Measurements from ENCODE around the gene SLC36A1. TPM values are rescaled to one million over a fixed set of nuclear protein-coding genes. Genes with fewer than 3 reads are reported as not detected.

SLC36A1 gene
- total RNA-seq, 4 donors from 2014 or later = 7.3 to 9.1 (median 8.3) TPM

GRCh38 chr5:151467576-151467975 lies 20.2 kb downstream of the SLC36A1 start:
- no peak for TF ChIP-seq POLR2A (IDR thresholded peaks at IDR 0.05)
- no peaks in the 10 kb centered on the region for H3K27me3 ChIP-seq
- intact Hi-C loops (cut with DNase I) = no loop called here
- no peaks in the 10 kb centered on the region for H3K4me1 ChIP-seq
- H3K27ac ChIP-seq = no peak overlapping the region
- no peak overlapping the region for H3K4me3 ChIP-seq
- peaks cover 0 to 88% (median 6%) of the 10 kb centered on the region in 3 donors for H3K36me3 ChIP-seq
- DNase-seq = no peak
- H3K9me3 ChIP-seq = no peaks in the 10 kb centered on the region
- 89 to 92% methylated on average over 8 of the region's 8 CpGs for WGBS, 2 donors

- Histone ChIP-seq H3K27ac (no peak overlapping the region), H3K27me3 (no peaks in the 10 kb centered on the region), H3K4me3 (no peak overlapping the region), H3K36me3 (peaks cover 0 to 95% (median 6%) of the 10 kb centered on the region in 3 donors), H3K9me3 (no peaks in the 10 kb centered on the region), H3K4me1 (no peaks in the 10 kb centered on the region)
- no peak for DNase-seq
- intact Hi-C loops (cut with DNase I) = no loop called here
- TF ChIP-seq, protein P1, sequence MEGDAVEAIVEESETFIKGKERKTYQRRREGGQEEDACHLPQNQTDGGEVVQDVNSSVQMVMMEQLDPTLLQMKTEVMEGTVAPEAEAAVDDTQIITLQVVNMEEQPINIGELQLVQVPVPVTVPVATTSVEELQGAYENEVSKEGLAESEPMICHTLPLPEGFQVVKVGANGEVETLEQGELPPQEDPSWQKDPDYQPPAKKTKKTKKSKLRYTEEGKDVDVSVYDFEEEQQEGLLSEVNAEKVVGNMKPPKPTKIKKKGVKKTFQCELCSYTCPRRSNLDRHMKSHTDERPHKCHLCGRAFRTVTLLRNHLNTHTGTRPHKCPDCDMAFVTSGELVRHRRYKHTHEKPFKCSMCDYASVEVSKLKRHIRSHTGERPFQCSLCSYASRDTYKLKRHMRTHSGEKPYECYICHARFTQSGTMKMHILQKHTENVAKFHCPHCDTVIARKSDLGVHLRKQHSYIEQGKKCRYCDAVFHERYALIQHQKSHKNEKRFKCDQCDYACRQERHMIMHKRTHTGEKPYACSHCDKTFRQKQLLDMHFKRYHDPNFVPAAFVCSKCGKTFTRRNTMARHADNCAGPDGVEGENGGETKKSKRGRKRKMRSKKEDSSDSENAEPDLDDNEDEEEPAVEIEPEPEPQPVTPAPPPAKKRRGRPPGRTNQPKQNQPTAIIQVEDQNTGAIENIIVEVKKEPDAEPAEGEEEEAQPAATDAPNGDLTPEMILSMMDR (IDR thresholded peaks at IDR 0.05) = no peak
- no peak for TF ChIP-seq POLR2A (IDR thresholded peaks at IDR 0.05)
Observed at GRCh38 chr5:151469386-151469785, 22.0 kb downstream of the SLC36A1 start.

- no peak for DNase-seq
- 88 to 93% methylated on average over 3 of the region's 3 CpGs for WGBS, 2 donors
- Histone ChIP-seq H3K27ac (no peak overlapping the region), H3K36me3 (peaks cover 0 to 95% (median 6%) of the 10 kb centered on the region in 3 donors), H3K27me3 (no peaks in the 10 kb centered on the region), H3K4me1 (no peaks in the 10 kb centered on the region), H3K4me3 (no peak overlapping the region), H3K9me3 (no peaks in the 10 kb centered on the region)
- intact Hi-C loops (cut with DNase I) = no loop called here
- TF ChIP-seq, protein P1 (IDR thresholded peaks at IDR 0.05) = no peak
- no peak for TF ChIP-seq POLR2A (IDR thresholded peaks at IDR 0.05)
Observed at GRCh38 chr5:151469992-151470391, 22.6 kb downstream of the SLC36A1 start.

DNA sequence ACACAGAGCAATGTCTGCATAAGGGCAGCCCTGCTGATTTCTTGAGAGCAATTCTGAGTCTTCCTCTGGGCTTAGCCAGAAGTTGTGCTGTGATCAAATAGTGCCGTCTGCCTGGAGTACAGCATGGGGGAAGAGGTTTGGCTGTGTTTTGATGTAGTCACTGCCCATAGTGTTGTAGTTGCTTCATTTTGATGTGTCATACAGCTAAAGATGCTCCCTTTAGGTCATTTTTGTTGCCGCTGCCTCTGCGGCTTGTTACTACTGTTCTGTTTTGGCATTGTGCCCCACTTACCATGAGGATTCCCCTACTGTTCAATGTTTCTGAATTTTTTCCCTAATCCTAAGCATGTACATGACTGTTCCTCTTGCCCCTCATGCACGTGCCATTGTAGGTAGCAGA lies 23.0 kb downstream of the SLC36A1 start:
- no peaks in the 10 kb centered on the region for H3K9me3 ChIP-seq
- intact Hi-C loops (cut with DNase I) = no loop called here
- H3K4me3 ChIP-seq = no peak overlapping the region
- no peaks in the 10 kb centered on the region for H3K27me3 ChIP-seq
- H3K27ac ChIP-seq = no peak overlapping the region
- no peaks in the 10 kb centered on the region for H3K4me1 ChIP-seq
- WGBS, 2 donors = 92 to 98% methylated on average over 3 to 4 of the region's 4 CpGs
- no peak for TF ChIP-seq POLR2A (IDR thresholded peaks at IDR 0.05)
- TF ChIP-seq, protein P1 (IDR thresholded peaks at IDR 0.05) = no peak
- peaks cover 0 to 92% (median 6%) of the 10 kb centered on the region in 3 donors for H3K36me3 ChIP-seq
- no peak for DNase-seq

DNA sequence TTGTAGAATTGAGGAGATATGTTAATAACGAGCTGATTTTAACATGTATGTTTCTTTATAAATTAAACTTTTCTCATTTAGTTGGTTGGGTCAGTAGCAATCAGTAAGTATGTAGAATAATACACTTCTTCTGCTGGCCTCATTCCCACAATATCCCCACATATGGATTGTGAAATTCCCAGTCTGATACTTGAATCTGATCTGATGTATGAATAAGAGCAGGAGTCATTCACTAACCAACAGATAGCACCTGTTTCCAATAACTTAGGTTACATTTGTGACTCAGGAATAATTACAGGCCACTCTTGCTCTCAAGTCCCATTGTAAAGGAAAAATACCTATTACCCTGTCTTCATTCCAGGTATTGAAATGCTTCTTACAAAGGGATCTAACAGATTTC lies 23.9 kb downstream of the SLC36A1 start:
- DNase-seq = no peak
- intact Hi-C loops (cut with DNase I) = no loop called here
- TF ChIP-seq, protein P1 (IDR thresholded peaks at IDR 0.05) = no peak
- TF ChIP-seq POLR2A (IDR thresholded peaks at IDR 0.05) = no peak
- peaks cover 0 to 92% (median 6%) of the 10 kb centered on the region in 3 donors for H3K36me3 ChIP-seq
- H3K4me3 ChIP-seq = no peak overlapping the region
- H3K27me3 ChIP-seq = no peaks in the 10 kb centered on the region
- no peak overlapping the region for H3K27ac ChIP-seq
- no peaks in the 10 kb centered on the region for H3K9me3 ChIP-seq
- 88 to 91% methylated on average over 1 of the region's 1 CpG for WGBS, 2 donors
- H3K4me1 ChIP-seq = no peaks in the 10 kb centered on the region

- TF ChIP-seq, protein P1 (IDR thresholded peaks at IDR 0.05) = no peak
- no peak for TF ChIP-seq POLR2A (IDR thresholded peaks at IDR 0.05)
Observed at GRCh38 chr5:151474799-151475198, 27.4 kb downstream of the SLC36A1 start.

More at GRCh38 chr5:151474799-151475198, 27.4 kb downstream of the SLC36A1 start:
- Histone ChIP-seq H3K9me3 (no peaks in the 10 kb centered on the region), H3K27me3 (no peaks in the 10 kb centered on the region), H3K27ac (no peak overlapping the region), H3K4me3 (no peak overlapping the region), H3K36me3 (peaks cover 0 to 95% (median 0%) of the 10 kb centered on the region in 3 donors), H3K4me1 (no peaks in the 10 kb centered on the region)
- intact Hi-C loops (cut with DNase I) = no loop called here
- 83 to 87% methylated on average over 6 of the region's 6 CpGs for WGBS, 2 donors
- no peak for DNase-seq
